ENCODE data around the gene SMIM32. TPM values are rescaled to one million over a fixed set of nuclear protein-coding genes. Genes with fewer than 3 reads are reported as not detected.

The SMIM32 gene
- total RNA-seq, 2 donors from 2014 or later = 0.15 to 0.20 TPM

- H3K27me3 Mint-ChIP-seq (ENCODE audit: insufficient read depth) = no peaks in the 10 kb centered on the region
- H3K9me3 ChIP-seq (ENCODE audit: control insufficient read depth, low read length) = no peaks in the 10 kb centered on the region
- no peaks in the 10 kb centered on the region for H3K36me3 ChIP-seq (ENCODE audit: control insufficient read depth, insufficient read depth, low read length)
- peaks cover 27% of the 10 kb centered on the region for H3K4me1 Mint-ChIP-seq
- H3K27ac ChIP-seq (ENCODE audit: low read depth, low read length) = no peak overlapping the region
- DNase-seq = no peak
- H3K27ac Mint-ChIP-seq = no peak overlapping the region
- no peaks in the 10 kb centered on the region for H3K9me3 Mint-ChIP-seq
- H3K4me3 ChIP-seq (ENCODE audit: low read length) = no peak overlapping the region
- H3K36me3 Mint-ChIP-seq (ENCODE audit: low read depth) = no peaks in the 10 kb centered on the region
- no peak for TF ChIP-seq CTCF (conservative IDR thresholded peaks at IDR 0.05)
- H3K4me3 Mint-ChIP-seq = no peak overlapping the region
- no peaks in the 10 kb centered on the region for H3K27me3 ChIP-seq (ENCODE audit: control insufficient read depth, insufficient read depth, low read length, poor library complexity, severe bottlenecking)
- H3K9ac ChIP-seq (ENCODE audit: extremely low read depth, low read length, poor library complexity, severe bottlenecking) = no peak overlapping the region
- H3K4me1 ChIP-seq (ENCODE audit: control insufficient read depth, insufficient read depth, low read length) = peaks cover 5% of the 10 kb centered on the region
Observed at GRCh38 chr5:136141561-136141960, 51.4 kb downstream of the SMIM32 start.

Other genes starting within 250 kb of the SMIM32 start
- gene LECT2, start 238.2 kb downstream of the SMIM32 start, total RNA-seq = not detected
- 1 to 10 TPM; 2.8 to 4.9 TPM for gene TGFBI, start 164.2 kb downstream of the SMIM32 start, total RNA-seq
- 100 to 1,000 TPM in 1 of 2 donors, 10 to 100 TPM in 1; 97.8 to 105 TPM for gene SMAD5, start 60.3 kb downstream of the SMIM32 start, total RNA-seq
- under 1 TPM in 1 of 2 donors, not detected in 1; 0.22 TPM for gene TRPC7, start 172.4 kb upstream of the SMIM32 start, total RNA-seq